Hypothalamus (tissue), 51 donors: ENCODE results near the gene GPR143.
A peak's percentile ranks its signal among the peaks of the same experiment; 100 is the strongest.

Experiments
- DNase-seq, 51 donors: peaks; one replicate each; lab custom pipeline; 2025; lab: John Stamatoyannopoulos, UW

Gene GPR143

GRCh38 chrX:9710332-9710731 is 55.3 kb downstream of the GPR143 start:
- no peak for DNase-seq

- peak in 50 of 51 donors; percentile 1 to 81 (median 35) for DNase-seq
These were observed 56.6 kb downstream of the GPR143 start for GRCh38 chrX:9708923-9709553.

DNA sequence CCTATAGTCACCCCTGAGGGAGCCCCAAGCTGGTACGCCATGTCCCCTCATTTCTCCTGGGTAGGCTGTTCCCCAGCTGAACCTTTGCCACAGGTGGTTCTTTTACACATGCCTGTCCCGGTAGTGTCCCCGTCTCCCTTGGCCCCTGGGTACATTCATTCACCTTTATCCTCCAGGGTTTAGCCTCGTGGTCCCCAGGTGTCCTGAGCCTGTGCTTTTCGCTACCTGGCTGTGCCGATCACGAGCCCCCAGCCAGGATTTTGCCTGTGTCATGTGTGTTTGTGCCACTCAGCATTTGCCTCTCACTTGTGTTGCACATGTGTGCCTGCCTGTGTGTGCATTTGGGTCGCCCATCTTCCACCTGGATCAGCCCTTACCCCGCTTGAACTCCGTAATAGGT is 57.6 kb downstream of the GPR143 start:
- no peak for DNase-seq

GRCh38 chrX:9707306-9708033 is 58.2 kb downstream of the GPR143 start:
- DNase-seq, result no peak

- DNase-seq, result no peak
These were observed 59.2 kb downstream of the GPR143 start for GRCh38 chrX:9706421-9706820.

- no peak for DNase-seq
These were observed 60.7 kb downstream of the GPR143 start for GRCh38 chrX:9704876-9705465.

DNA sequence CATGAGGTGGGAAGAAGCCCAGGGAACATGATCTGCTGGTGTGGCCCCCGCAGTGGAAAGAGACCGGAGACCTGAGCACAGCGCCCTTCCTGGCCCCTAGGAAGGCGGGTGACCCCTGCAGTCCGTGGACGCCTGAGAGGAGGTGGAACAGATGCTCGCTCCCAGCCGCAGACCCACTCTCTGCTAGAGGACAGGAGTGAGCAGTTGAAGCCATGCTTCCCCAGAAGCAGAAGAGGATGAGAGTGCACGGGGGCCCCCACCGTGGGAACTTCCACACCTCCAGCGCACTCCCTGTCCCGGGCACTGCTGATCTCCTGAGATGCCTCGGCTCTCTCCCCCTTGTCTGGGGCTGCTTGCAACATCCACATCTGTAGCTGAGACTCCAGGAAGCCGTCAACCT is 62.2 kb downstream of the GPR143 start:
- DNase-seq, result no peak

- no peak for DNase-seq
These were observed 63.9 kb downstream of the GPR143 start for GRCh38 chrX:9701790-9702189.

DNA sequence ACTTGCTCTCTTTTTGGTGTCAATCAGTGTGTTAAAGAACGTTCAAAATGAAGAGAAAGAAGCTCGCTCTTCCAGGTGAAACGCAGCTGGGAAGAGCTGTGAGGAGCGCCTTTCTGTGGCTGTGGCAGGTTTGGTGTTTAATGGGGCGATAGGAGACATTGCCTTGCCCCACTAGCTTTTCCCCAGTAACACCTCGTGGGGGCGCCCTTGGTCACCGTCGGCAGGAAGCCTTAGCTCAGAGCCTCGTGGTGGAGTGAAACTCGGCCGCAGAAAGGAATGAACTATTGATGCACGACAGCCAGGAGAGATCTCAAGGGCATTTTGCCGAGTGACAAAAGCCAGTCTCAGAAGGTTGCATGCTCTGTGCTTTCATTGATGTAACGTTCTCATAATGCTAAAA is 65.1 kb downstream of the GPR143 start:
- no peak for DNase-seq

DNA sequence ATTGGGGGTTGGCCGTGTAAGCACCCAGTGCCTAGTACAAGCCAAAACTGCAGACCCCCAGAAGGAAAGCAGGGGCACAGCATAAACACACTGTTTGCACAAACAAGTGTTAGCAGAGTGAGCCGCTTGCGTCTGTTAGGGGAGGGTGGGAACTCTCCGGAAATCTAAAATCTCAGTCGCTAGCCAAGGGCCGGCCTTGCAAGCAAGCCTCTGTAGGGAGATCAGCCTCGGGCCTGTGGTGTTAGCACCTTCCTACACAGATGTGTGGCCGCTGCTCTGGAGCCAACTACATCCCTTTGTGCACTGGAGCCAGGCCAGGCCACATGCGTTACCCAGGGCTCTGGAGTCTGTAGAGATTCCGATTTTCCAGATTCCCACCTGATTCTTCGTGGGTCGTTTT is 67.1 kb downstream of the GPR143 start:
- no peak for DNase-seq

DNA sequence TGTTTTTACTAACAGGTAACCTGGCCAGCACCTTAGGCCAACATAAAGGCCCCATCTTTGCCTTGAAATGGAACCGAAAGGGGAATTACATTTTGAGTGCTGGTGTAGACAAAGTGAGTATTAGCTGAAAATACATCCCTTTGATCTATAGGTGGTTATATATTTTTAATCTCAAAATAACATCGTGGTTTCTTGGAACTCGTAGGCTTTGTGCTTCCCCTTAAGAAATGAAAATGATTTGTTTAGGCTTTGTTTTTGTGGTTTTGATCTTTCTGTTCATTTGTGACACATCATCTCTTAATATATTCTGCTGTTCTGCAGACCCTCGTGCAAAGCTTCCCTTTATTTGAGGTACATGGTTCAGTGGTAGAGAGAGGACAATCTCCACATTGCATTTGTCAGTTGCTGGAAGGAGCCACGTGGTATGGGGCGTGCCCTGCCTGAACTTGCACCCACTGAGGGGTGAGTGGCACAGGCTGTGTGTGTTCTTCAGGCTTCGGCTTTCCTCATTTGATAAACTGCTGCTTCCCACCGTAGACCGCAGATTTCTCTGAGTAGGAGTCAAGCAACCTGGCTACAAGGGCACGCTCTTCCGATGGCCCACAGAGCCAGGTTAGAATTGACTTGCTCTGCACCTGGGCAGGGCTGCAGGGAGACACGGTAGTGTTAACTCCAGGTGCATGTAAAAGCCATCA is 72.2 kb downstream of the GPR143 start:
- DNase-seq, result no peak

- no peak for DNase-seq
These were observed 75.6 kb downstream of the GPR143 start for GRCh38 chrX:9690046-9690445.

GRCh38 chrX:9688833-9689232 is 76.8 kb downstream of the GPR143 start:
- no peak for DNase-seq

DNA sequence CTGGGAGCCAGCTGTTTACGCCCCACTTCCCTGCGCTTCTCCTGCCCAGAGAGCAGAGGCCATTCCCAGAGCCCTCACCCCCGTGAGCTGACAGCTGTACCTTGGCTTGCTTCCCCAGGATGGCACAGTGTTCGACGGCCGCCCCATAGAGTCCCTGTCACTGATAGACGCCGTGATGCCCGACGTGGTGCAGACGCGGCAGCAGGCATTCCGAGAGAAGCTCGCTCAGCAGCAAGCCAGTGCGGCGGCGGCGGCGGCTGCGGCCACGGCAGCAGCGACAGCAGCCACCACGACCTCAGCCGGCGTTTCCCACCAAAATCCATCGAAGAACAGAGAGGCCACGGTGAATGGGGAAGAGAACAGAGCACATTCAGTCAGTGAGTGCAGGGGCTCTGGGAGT is 77.7 kb downstream of the GPR143 start:
- no peak for DNase-seq

- DNase-seq, result no peak
These were observed 82.3 kb downstream of the GPR143 start for GRCh38 chrX:9683350-9683749.

DNA sequence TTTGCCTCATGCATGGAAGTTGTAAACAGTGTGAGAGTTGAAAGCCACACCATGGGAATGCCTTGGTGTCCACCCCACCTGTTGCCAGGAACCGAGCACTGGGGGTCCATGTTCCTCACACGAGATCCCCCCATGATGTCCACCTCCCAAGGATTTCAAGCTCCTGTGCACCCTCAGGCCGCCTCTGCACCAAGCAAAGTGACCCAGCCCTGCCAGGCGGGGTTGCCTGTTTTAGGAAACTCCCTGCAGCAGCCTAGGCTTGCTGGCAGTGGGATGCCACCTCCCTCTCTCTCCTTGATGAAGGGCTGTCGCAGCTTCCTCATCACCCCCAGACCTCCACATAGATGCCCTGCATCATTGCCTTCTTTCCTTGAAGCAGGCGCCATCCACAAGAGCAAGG is 82.8 kb downstream of the GPR143 start:
- DNase-seq, result no peak

DNA sequence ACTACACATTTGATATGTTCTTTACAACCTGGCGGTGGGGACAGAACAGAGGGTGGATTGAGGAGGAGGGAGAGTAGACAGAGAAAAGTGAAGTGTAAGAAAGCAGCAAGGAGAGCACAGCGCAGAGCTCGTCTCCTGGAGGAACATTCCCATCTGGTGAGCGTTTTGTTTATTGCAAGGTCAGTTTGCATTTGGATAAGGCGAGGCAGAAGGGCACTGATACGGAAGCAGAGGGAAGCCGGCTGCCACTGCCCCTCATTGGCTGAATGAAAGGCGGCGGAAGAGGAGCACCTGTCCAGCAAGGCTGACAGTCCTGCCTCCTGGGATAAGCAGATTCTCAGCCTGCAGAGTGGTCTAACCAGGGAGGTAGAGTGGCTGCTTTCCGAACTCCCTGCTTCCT is 83.2 kb downstream of the GPR143 start:
- DNase-seq, result no peak

GRCh38 chrX:9681422-9681821 is 84.2 kb downstream of the GPR143 start:
- no peak for DNase-seq

DNA sequence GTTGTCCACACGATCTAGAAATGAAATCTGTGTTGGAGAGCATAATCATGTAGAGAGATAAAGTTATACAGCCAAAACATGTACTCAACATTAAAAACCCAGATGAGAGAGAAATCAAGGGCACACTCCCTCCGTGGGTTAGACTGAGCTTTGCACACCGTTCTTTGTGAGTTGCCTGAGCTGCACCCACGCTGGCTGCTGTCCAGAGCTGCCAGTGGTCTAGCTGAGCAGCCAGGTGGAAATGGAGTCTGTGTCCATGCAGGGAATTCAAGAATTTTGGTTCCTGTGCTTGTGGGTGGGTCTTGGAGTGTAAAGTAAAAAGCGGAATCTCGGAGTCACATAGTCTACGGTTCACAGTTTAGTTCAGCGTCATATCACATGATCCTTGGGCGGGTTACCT is 84.6 kb downstream of the GPR143 start:
- DNase-seq, result no peak

GRCh38 chrX:9678215-9678965 is 87.3 kb downstream of the GPR143 start:
- DNase-seq, result no peak
